Measurements from ENCODE around the gene KIF2C. TPM values are rescaled to one million over a fixed set of nuclear protein-coding genes. Genes with fewer than 3 reads are reported as not detected.

KIF2C gene
- total and polyA plus RNA-seq, 9 of the 15 experiments (the other 6 are each of a cell fraction or from before 2014, with no cell fraction given), result 84.9 to 226 (median 169) TPM

GRCh38 chr1:44790968-44791801 lies 51.5 kb downstream of the KIF2C start:
- Histone ChIP-seq H3K36me3 (ENCODE audit: control insufficient read depth, insufficient read depth, low read length) (no peaks in the 10 kb centered on the region), H4K20me1 (replicated peaks; ENCODE audit: control insufficient read depth, insufficient read depth, low read length) (no peaks in the 10 kb centered on the region), H3K79me2 (ENCODE audit: control insufficient read depth, insufficient read depth, low read length) (no peaks in the 10 kb centered on the region), H3K9me1 (ENCODE audit: control insufficient read depth, insufficient read depth, low read length) (no peaks in the 10 kb centered on the region), H3K4me1 (replicated peaks in 1 of 2; ENCODE audit: control insufficient read depth in 2 of 2, insufficient read depth in 2 of 2, low read length in 2 of 2) (peaks cover 20 to 21% of the 10 kb centered on the region in 2 experiments; a peak in 4 of 5 replicates), H2AFZ (ENCODE audit: low read depth, low read length) (peak overlapping the region; percentile 67), H3K4me3 (no peak overlapping the region), H3K27me3 (ENCODE audit: control insufficient read depth in 2 of 2, insufficient read depth in 2 of 2, low read length in 2 of 2) (no peaks in the 10 kb centered on the region), H3K4me2 (ENCODE audit: insufficient read depth, low read length) (peak overlapping the region; percentile 69), H3K27ac (ENCODE audit: extremely low read depth, low read depth, low read length) (no peak overlapping the region), H3K9ac (ENCODE audit: insufficient read depth in 1 of 2, low read depth in 2 of 2, low read length in 2 of 2) (peak overlapping the region; percentile 4 to 66; a peak in 2 of 4 replicates), H3K9me3 (replicated peaks; ENCODE audit: control insufficient read depth, insufficient read depth, low read depth, low read length) (no peaks in the 10 kb centered on the region)
- ChIA-PET POLR2A (interaction anchor here (0.5 to 12.0 kb wide), 9 partner anchors 9 to 728 kb away, joined by 3 to 253 read pairs (median 3); partner anchors contain the start of genes PLK3 and RPS8), CTCF (ENCODE audit: low intra/inter-chr PET ratio) (no interaction called here)
- peak in 3 of 4 experiments; percentile 44 to 74 (median 65) for DNase-seq (ENCODE audit: extremely low read depth in 1 of 4, low spot score in 3 of 4)
- in situ Hi-C loops (cut with MboI), result loop anchor here (5.0 to 10.0 kb wide), 2 partner anchors 221 to 514 kb away; partner anchors contain the start of genes HECTD3 and UROD
- 12% methylated on average over 7 of the region's 7 CpGs for whole genome bisulfite sequencing (ENCODE audit: insufficient coverage, low coverage, missing lambda C conversion rate)
- peak; percentile 78 for FAIRE-seq
- BruUV-seq (replicated peaks), result no TSS peak
- intact Hi-C loops (cut with micrococcal nuclease), result loop anchor here (5.0 kb wide), 2 partner anchors 41 to 221 kb away; partner anchors contain the start of genes HECTD3 and UROD
- peak; percentile 45 for ATAC-seq
- peak; percentile 52 to 78; a peak in 2 of 4 replicates for TF ChIP-seq FOXK2 (conservative IDR thresholded peaks at IDR 0.05 in 1 of 2, IDR thresholded peaks at IDR 0.05 in 1 of 2; ENCODE audit: low read depth in 2 of 2)
- TF ChIP-seq CBFA2T3 (IDR thresholded peaks at IDR 0.05), result peak; percentile 59
- no peak for TF ChIP-seq ZNF589 (CRISPR knock-in tag; IDR thresholded peaks at IDR 0.05; ENCODE audit: low read depth)
- no peak for TF ChIP-seq USF2 (CRISPR knock-in tag; IDR thresholded peaks at IDR 0.05)
- TF ChIP-seq U2AF2 (optimal IDR thresholded peaks at IDR 0.05; ENCODE audit: low read depth, low read length), result no peak
- TF ChIP-seq ZNF584 (CRISPR knock-in tag; IDR thresholded peaks at IDR 0.05; ENCODE audit: low read depth), result no peak
- no peak for TF ChIP-seq CAMTA2 (CRISPR knock-in tag; conservative IDR thresholded peaks at IDR 0.05)
- 0 out of 4 replicates have a peak, but pooled peaks of 1 of the 2 experiments have one; percentile 46 for TF ChIP-seq SIN3A (IDR thresholded peaks at IDR 0.05; ENCODE audit: borderline replicate concordance in 2 of 2, control insufficient read depth in 1 of 2, low read depth in 2 of 2, low read length in 2 of 2)
- peak; percentile 95 for TF ChIP-seq MEIS2 (IDR thresholded peaks at IDR 0.05; ENCODE audit: partially characterized antibody)
- TF ChIP-seq PRPF4 (IDR thresholded peaks at IDR 0.05; ENCODE audit: insufficient read depth, low read depth, low read length, poor library complexity, severe bottlenecking), result no peak
- peak in 1 of 2 experiments; percentile 48; a peak in 1 of 4 replicates for TF ChIP-seq HDAC1 (IDR thresholded peaks at IDR 0.05)
- TF ChIP-seq ZC3H11A (IDR thresholded peaks at IDR 0.05; ENCODE audit: low read depth, low read length), result no peak
- TF ChIP-seq ARID1B (IDR thresholded peaks at IDR 0.05), result peak; percentile 73
- peak; percentile 94 for TF ChIP-seq PKNOX1 (IDR thresholded peaks at IDR 0.05)
- 0 out of 2 replicates have a peak, but pooled peaks have one; percentile 41 for TF ChIP-seq SMARCE1 (IDR thresholded peaks at IDR 0.05)
- peak; percentile 18 for TF ChIP-seq CBFA2T2 (conservative IDR thresholded peaks at IDR 0.05)
- TF ChIP-seq ZBTB9 (CRISPR knock-in tag; IDR thresholded peaks at IDR 0.05), result no peak
- 0 out of 2 replicates have a peak, but pooled peaks have one; percentile 34 for TF ChIP-seq EHMT2 (IDR thresholded peaks at IDR 0.05)
- peak; percentile 87 for TF ChIP-seq ZEB2 (IDR thresholded peaks at IDR 0.05)
- TF ChIP-seq NR2F6 (CRISPR knock-in tag; IDR thresholded peaks at IDR 0.05), result no peak

Measured in K562 (cell line).